ENCODE measurements around the gene EXT2. TPM values are rescaled to one million over a fixed set of nuclear protein-coding genes. Genes with fewer than 3 reads are reported as not detected.

Gene EXT2
- total and polyA plus RNA-seq, 2 experiments from 2014 or later, result 15.9 to 48.6 TPM

DNA sequence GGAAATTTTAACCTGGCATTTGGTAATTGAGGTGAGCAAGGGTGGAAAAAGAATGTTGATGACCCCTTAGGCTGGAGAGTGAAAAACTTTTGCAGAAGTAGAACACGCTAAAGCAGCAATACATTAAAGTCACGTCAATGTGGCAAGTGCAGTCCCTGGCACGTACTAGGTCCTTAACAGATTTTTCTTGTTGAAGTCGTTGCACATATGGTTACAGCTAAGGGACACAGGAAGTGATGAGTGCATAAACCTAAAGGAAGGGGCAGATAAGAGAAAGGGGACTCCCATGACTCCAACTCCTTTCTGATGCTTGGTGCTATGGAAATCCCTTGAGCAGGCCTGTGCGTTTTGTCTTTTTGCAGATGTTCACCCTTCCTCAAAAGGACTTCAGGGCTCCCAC is 28.2 kb upstream of the EXT2 start:
- H3K9me2 ChIP-seq (ENCODE audit: insufficient read depth), result peaks cover 4% of the 10 kb centered on the region; the same call in 1 of the 2 replicates
- DNase-seq (ENCODE audit: low spot score) (no peak), ATAC-seq (no peak)
- H3K27ac ChIP-seq (ENCODE audit: low read depth), result no peak overlapping the region
- TF ChIP-seq ZNF331 (CRISPR knock-in tag; IDR thresholded peaks at IDR 0.05; ENCODE audit: low read depth) (no peak), CREB1 (CRISPR knock-in tag; IDR thresholded peaks at IDR 0.05; ENCODE audit: low read depth) (no peak), JUNB (IDR thresholded peaks at IDR 0.05; ENCODE audit: unreplicated experiment) (no peak), ZNF114 (CRISPR knock-in tag; IDR thresholded peaks at IDR 0.05) (no peak), STAT1 (IDR thresholded peaks at IDR 0.05; ENCODE audit: unreplicated experiment) (no peak), NANOG (IDR thresholded peaks at IDR 0.05; ENCODE audit: borderline replicate concordance) (no peak), ZNF462 (CRISPR knock-in tag; IDR thresholded peaks at IDR 0.05) (no peak)
- TF ChIP-seq, protein P1, sequence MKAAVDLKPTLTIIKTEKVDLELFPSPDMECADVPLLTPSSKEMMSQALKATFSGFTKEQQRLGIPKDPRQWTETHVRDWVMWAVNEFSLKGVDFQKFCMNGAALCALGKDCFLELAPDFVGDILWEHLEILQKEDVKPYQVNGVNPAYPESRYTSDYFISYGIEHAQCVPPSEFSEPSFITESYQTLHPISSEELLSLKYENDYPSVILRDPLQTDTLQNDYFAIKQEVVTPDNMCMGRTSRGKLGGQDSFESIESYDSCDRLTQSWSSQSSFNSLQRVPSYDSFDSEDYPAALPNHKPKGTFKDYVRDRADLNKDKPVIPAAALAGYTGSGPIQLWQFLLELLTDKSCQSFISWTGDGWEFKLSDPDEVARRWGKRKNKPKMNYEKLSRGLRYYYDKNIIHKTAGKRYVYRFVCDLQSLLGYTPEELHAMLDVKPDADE (IDR thresholded peaks at IDR 0.05), result no peak
- TF ChIP-seq, protein P2, sequence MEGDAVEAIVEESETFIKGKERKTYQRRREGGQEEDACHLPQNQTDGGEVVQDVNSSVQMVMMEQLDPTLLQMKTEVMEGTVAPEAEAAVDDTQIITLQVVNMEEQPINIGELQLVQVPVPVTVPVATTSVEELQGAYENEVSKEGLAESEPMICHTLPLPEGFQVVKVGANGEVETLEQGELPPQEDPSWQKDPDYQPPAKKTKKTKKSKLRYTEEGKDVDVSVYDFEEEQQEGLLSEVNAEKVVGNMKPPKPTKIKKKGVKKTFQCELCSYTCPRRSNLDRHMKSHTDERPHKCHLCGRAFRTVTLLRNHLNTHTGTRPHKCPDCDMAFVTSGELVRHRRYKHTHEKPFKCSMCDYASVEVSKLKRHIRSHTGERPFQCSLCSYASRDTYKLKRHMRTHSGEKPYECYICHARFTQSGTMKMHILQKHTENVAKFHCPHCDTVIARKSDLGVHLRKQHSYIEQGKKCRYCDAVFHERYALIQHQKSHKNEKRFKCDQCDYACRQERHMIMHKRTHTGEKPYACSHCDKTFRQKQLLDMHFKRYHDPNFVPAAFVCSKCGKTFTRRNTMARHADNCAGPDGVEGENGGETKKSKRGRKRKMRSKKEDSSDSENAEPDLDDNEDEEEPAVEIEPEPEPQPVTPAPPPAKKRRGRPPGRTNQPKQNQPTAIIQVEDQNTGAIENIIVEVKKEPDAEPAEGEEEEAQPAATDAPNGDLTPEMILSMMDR (conservative IDR thresholded peaks at IDR 0.05; ENCODE audit: low read depth in 2 of 2), result no peak
- TF ChIP-seq, protein P3, sequence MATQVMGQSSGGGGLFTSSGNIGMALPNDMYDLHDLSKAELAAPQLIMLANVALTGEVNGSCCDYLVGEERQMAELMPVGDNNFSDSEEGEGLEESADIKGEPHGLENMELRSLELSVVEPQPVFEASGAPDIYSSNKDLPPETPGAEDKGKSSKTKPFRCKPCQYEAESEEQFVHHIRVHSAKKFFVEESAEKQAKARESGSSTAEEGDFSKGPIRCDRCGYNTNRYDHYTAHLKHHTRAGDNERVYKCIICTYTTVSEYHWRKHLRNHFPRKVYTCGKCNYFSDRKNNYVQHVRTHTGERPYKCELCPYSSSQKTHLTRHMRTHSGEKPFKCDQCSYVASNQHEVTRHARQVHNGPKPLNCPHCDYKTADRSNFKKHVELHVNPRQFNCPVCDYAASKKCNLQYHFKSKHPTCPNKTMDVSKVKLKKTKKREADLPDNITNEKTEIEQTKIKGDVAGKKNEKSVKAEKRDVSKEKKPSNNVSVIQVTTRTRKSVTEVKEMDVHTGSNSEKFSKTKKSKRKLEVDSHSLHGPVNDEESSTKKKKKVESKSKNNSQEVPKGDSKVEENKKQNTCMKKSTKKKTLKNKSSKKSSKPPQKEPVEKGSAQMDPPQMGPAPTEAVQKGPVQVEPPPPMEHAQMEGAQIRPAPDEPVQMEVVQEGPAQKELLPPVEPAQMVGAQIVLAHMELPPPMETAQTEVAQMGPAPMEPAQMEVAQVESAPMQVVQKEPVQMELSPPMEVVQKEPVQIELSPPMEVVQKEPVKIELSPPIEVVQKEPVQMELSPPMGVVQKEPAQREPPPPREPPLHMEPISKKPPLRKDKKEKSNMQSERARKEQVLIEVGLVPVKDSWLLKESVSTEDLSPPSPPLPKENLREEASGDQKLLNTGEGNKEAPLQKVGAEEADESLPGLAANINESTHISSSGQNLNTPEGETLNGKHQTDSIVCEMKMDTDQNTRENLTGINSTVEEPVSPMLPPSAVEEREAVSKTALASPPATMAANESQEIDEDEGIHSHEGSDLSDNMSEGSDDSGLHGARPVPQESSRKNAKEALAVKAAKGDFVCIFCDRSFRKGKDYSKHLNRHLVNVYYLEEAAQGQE (IDR thresholded peaks at IDR 0.05; ENCODE audit: unreplicated experiment), result no peak
- H3K4me3 ChIP-seq, result peak overlapping the region; percentile 70
- H3K27ac Mint-ChIP-seq, result 0 out of 2 replicates have a peak overlapping the region, but pooled peaks have one; percentile 93
- peaks cover 34% of the 10 kb centered on the region for H3K4me1 Mint-ChIP-seq
- H3K27me3 Mint-ChIP-seq (ENCODE audit: insufficient read depth, low read depth, poor library complexity), result peaks cover 22% of the 10 kb centered on the region
- H3K4me2 ChIP-seq, result peak overlapping the region; percentile 74
- no peak overlapping the region for H2AFZ ChIP-seq
- H3K9me3 Mint-ChIP-seq, result no peaks in the 10 kb centered on the region
- no peaks in the 10 kb centered on the region for H3K79me2 ChIP-seq (replicated peaks; ENCODE audit: insufficient read depth)
- H3K36me3 ChIP-seq (ENCODE audit: insufficient read depth), result no peaks in the 10 kb centered on the region
- H3K4me1 ChIP-seq (ENCODE audit: insufficient read depth), result peaks cover 16% of the 10 kb centered on the region
- H3K36me3 Mint-ChIP-seq (ENCODE audit: low read depth), result peaks cover 9% of the 10 kb centered on the region
- peak overlapping the region; percentile 83 for H3K4me3 Mint-ChIP-seq
- peaks cover 8% of the 10 kb centered on the region; the same call in 1 of the 2 replicates for H3F3A ChIP-seq (replicated peaks; ENCODE audit: low read depth)
- H3K27me3 ChIP-seq (ENCODE audit: insufficient read depth), result peaks cover 8% of the 10 kb centered on the region; the same call in 1 of the 2 replicates
- no peaks in the 10 kb centered on the region for H4K20me1 ChIP-seq (replicated peaks; ENCODE audit: insufficient read depth)
